Measurements from ENCODE around the gene PTPRM.

The PTPRM gene

DNA sequence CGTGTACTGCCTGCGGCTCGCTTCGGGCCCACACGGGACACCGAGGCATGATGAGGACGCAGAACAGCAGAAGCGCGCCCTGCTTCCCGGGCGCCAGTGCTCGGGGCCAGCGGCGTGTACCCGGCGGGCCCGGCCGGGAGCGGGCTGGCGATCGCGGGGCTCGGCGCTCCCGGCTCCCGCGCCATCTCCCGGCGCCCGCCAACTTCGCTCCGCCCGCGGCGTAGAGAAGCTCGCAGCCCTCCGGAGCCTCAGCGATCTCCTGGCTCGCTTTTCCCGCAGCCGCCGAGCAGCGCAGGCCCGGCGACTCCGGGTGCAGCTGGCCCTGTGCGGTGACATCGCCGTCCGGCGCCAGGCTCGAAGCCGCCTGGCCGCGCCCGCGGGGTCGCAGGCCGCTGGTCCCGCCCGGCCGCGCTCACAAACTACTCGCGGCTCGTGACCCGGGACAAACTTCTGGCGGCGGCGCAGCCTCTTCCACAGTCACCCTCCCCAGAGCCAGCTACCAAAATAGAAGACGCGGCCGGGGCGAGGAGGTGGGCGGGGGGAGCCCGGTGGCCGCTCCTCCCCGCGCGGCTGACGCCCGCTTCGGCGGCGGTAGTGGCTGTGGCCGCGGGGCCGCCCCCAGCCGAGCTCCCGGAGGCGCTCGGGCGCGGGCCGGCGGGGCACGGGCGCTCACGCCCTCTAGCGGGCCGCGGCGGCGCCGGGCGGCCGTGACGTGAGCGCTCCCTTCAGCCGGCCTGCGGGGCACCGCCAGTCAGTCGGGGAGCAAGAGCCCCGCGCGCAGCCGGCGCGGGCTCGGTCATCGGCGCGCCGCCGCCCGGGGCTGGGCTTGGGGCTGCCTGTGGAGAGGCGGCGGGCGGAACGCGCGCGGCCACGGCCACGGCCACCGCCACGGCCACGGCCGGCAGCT is at the start of gene PTPRM:
Gene PTPRM (plus strand): TSS at position 750 of the 907 bp plus-strand sequence. CDS start 503 bp downstream, outside the sequence.
- in situ Hi-C loops (cut with MboI; ENCODE audit: low sequenced_read_pairs) = no loop called here

DNA sequence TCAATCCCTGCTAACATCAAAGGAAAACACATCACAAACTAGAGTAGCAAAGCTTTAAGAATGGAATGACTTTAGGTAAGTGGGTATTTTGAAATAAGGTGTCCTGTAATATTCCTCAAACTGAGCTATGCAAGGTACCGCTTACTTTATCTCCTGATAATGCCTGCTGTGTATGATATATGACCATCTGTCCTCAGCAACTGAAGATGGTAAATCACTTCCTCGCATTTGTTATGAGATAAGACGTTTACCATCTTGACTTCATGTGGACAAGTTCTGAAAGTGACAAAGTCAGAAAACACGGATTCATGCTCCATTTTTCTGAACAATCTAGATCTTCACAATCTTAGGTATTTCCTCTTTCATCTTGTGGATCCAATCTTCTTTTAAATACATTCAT is 49.3 kb upstream of the PTPRM start:
- in situ Hi-C loops (cut with MboI; ENCODE audit: low sequenced_read_pairs) = no loop called here

DNA sequence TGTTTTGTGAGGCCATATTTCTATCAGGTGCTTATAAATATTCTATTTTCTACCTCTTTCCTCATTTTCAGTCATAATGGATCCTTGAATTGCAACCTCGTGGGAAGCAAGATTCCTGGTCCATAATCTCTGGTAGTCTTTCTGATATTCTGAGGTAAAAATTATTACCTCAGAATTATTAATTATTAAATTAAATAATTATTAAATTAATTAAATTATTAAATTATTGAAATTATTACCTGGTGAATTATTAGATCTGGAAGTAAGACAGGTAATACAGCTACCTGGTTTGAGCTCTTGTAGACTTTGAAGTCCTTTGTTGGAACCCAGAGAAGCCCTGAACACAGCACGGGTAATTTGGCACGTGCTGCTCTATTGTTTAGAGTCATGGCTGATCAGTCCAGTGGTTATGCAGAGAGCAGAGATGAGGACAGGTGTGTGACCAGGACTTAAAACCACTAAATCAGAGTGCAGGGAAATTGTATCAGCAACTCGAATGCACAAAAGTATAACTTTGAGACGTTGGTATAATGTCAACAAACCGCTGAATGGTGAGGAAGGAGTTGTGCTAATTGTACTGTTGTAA is 46.8 kb upstream of the PTPRM start:
- in situ Hi-C loops (cut with MboI; ENCODE audit: low sequenced_read_pairs) = no loop called here

DNA sequence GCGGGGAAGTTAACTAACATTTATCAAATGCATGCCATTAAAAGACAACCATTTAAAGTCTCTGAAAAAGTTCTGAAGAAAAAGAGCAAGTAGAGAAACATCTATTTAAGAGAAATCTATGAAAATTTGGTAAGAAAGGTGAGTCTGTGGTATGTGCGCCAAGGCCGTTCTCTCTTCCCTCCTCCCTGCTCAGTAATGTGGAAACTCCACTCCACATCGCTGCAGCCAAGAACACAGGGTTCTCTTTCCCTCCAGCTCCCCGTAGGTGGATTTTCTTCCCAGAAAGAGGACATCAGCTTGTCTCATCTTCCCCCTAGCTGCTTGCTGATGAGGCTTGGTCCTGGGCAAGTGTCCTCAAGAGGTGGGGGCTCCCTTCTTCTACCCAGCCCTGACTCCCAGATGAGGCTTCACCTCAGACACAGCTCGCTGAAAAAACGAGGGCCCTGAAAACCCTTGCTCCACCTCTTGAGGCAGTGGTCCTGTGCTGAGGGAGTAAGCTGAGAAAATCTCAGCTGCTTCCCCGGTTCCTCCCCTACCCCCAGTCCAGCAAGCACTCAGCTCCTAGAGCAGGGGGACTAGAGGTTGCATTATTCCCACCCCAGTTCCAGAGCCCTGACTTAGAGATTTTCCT is 45.8 kb upstream of the PTPRM start:
- in situ Hi-C loops (cut with MboI; ENCODE audit: low sequenced_read_pairs) = no loop called here

DNA sequence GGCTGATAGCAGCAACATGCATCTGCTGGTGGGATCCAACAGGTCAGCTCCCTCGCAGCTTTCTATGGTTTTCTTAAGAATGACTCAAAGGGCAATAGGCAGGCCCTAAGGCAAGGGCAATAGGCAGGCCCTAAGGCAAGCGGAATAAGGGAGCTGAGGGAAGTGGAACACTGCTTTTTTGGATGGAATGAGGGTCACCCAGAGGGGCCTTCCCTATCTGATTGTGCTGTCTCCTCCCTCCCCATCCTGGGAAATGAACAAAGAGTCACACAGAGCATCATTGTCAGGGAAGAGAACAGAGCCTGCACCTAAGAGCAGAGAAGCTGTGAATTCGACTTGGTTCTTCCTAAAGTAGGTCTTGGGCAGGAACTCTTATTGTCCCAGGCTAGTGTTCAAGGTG is 43.3 kb upstream of the PTPRM start:
- in situ Hi-C loops (cut with MboI; ENCODE audit: low sequenced_read_pairs) = no loop called here

DNA sequence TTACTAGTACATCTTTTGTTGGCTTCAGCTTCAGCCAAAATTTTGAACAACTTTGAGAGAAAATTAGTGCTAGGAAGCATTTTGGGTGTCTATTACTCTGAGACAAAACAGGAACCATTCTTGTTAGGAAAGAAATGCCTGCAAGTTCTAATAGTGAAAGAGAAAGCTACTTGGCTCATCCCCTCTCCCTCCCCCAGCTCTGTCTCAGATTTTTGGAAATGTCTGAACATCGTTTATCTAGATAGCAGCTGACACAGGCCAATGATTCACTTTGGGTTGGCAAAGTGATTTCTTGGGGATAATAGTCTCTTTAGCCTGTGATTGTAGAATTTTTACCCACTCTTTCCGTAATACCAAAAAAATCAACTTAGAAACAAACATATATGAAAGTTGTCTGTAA is 42.3 kb upstream of the PTPRM start:
- in situ Hi-C loops (cut with MboI; ENCODE audit: low sequenced_read_pairs) = no loop called here

DNA sequence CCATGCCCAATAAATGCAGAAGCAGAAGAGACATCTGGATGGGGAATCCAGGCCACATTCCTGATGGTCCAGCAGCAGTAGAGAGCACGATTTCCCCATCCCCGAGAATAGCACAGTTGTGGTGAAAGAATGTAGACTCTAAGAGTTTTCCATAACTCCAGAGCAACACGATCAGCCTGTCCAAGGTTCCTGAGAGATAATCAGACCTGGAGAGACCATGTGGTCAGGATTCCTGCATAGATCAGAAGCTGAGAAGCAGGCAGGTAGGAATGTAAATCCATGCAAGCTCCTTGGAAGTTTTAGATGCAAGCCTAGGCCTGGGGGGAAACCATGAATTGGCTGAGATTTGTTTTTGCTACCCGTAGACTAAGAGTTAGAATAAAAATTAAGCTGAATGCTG is 34.2 kb upstream of the PTPRM start:
- in situ Hi-C loops (cut with MboI; ENCODE audit: low sequenced_read_pairs) = no loop called here

DNA sequence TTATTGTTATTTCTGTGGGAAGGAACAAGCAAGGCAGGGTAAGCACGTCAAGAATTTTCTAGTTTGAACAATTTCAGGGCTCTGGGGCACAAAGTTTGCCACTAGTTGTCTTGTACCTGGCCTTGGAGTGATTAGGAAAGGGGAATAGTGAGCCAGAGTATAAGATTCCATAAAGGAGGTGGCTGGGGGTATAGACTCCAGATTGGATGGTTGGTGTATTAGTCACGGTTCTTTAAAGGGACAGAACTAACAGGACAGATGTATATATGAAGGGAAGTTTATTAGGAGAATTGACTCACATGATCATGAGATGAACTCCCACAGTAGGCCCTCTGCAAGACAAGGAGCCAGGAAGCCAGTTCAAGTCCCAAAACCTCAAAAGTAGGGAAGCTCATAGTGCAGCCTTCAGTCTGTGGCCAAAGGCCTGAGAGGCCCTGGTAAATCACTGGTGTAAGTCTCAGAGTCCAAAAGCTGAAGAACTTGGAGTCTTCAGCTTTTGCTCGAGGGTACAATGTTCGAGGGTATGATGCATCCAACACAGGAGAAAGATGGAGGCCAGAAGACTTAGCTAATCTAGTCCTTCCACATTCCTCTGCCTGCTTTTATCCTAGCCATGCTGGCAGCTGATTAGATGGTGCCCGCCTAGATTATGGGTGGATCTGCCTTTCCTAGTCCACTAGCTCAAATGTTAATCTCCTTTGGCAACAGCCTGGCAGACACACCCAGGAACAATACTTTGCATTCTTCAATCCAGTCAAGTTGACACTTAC is 31.5 kb upstream of the PTPRM start:
- in situ Hi-C loops (cut with MboI; ENCODE audit: low sequenced_read_pairs) = no loop called here

DNA sequence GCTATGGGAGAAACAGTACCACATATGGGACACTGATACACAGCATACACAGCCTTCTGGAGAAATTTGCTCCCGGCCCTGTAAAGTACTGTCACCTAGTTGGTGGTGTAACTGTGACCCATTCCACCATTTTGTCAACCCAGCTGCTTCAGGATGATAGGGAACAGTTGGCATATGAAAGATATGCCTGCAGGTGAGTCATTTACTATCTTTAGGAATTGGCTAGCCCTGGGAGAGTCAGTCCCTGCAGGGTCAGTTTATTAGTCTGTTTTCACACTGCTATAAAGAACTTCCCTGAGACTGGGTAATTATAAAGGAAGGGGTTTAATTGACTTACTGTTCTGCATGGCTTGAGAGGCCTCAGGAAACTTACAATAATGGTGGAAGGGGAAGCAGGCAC is 30.0 kb upstream of the PTPRM start:
- in situ Hi-C loops (cut with MboI; ENCODE audit: low sequenced_read_pairs) = no loop called here

DNA sequence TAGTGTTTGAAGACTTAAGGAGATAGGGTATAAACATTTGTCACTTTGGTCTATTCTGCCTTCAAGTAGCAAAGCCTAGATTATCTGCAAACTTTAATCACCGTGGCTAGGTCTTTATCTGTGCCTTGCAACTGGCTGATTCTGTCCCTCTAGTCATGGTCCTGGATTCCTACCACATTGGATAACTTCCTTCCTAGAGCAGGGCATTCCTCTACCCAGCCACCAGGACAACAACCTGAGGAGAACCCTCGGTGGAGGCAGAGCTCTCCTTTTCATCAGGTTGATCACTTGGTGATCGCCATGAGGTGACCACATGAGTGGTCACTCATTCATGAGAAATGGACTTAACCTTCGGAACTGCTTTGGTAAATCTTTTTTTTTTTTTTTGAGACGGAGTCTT is 25.3 kb upstream of the PTPRM start:
- in situ Hi-C loops (cut with MboI; ENCODE audit: low sequenced_read_pairs) = no loop called here

DNA sequence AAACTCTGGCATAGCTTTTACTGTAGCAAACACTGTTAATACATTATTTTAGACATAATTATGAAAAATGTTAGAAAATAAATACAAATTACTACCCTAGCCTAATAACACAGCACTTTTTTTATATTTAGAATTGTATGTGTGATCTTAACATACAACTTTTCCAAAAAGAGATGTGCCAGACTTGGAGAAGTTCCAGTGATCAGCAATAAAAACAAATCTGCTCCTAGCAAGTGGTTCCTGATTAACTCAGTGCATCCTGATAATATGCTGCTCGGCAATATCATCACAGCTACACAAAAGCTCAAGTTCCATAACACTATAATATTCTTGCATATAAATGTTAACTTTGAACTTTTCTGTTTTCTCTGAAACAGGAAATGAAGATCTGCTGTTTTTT is 22.4 kb upstream of the PTPRM start:
- in situ Hi-C loops (cut with MboI; ENCODE audit: low sequenced_read_pairs) = no loop called here

DNA sequence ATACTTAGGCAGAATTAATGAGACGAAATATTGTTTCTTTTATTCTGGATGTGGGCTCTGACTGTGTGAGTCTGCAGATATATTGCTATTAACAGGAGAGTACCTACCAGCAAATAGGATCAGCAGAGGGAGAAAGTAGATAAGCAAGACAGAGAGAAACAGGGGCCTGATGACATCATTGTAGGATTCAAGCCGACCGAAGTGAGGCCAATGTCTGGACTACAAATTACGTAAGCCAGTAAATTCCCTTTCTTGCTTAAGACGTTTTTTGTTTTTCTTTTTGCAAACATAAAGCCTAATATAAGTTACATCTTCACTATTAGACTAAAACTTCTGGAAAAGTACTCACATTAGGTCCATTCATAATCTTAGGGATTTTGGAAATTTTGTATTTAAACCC is 21.4 kb upstream of the PTPRM start:
- in situ Hi-C loops (cut with MboI; ENCODE audit: low sequenced_read_pairs) = no loop called here

DNA sequence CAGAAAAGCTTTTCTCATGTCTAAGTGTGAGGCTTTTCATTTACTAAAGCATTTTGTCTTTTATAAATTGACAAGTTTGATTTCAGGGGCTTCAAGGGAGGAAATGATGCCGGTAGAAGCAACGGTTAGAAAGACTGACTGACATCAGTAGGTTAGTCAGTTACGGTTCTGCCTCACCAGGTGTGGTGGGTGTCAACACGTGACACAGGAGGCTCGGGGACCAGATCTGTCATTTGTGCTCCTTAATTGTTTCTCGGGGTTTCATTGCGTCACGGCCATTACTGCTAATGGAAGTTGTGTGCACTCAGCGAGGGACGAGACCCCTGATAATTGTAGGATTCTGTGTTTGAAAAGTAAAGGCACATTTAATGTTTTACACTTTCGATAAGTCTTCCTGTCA is 18.9 kb upstream of the PTPRM start:
- in situ Hi-C loops (cut with MboI; ENCODE audit: low sequenced_read_pairs) = no loop called here

DNA sequence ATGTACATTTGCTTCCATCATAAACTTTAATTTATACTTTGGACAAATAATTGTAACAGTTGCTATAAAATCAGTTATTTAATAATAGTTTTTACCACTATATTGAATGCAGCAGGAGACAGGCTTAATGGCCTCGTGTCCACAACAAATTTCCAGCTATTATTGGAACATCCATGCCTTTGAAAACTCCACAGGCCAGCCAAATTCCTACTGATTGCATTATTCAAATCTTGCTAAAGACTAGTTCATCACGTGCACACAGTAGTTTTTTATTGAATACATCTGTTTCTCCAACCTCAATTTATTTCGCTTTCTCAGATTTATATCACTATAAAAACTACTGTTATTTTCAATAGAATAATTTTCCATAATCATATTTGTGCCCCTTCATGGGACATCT is 18.4 kb upstream of the PTPRM start:
- in situ Hi-C loops (cut with MboI; ENCODE audit: low sequenced_read_pairs) = no loop called here

DNA sequence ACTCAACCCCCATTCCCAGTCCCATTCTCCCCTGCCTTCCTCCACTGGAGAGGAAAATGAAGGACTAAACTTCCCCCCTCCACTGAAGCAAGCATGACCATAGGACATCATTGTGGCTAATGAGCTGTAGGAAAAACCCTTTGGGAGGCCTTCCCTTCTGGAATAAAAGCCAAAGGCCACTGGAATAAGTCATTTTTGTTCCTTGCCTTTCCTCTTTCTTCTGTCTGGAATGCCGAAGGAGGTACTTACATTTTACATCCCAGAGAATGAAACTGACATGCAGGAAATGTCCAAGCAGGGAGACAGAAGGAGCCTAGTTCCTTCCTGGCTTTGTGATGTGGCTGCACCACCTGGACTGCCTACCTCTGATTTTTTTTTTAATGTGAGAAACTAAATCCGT is 9.1 kb upstream of the PTPRM start:
- in situ Hi-C loops (cut with MboI; ENCODE audit: low sequenced_read_pairs) = no loop called here

DNA sequence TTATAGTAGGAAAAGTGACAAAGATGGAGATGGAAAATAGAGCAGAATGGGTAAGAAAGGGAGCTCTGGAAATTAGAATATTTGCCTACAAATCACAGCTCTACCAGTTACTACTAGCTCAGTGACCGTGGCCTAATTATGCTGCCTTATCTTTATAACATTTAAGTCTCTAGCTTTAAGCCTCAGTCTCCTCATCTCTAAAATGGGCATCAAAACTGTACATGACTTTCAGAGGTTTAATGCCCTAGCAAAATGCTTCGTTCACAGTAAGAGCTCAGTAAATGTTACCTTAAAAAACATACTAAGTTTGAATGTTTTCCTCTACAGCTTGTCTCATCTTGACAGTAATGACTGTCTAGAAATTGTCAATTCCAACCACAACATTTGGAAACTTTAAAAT is 8.3 kb upstream of the PTPRM start:
- in situ Hi-C loops (cut with MboI; ENCODE audit: low sequenced_read_pairs) = no loop called here

DNA sequence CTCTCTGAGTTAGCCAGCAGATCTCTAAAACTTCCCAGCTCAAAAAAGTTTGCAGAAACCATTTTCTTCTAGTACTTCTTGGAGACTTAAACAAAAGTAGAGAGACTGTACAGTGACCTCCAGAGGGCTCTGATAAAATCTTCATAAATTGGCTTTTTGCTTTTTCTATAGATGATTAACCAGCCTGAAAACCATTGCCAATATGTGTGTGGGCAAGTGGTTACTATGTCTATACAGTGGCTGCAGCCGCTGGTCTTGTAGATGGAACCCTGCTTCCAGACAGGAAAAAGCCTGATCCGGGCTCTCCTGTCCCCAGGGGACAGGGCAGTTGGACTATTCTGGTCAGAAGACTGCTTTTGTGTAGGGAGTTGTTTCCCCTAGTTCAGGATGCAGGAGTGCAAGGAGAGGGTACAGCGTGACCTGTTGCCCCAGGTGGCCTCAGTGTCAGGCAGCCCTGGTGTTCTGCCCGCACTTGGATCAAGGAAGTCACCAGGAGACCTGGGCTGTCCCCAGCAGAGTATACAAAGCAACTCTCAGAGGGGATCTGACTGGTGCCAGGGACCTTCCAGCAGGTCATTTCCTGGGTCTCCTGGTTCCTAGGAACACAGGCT is 7.3 kb upstream of the PTPRM start:
- in situ Hi-C loops (cut with MboI; ENCODE audit: low sequenced_read_pairs) = no loop called here

DNA sequence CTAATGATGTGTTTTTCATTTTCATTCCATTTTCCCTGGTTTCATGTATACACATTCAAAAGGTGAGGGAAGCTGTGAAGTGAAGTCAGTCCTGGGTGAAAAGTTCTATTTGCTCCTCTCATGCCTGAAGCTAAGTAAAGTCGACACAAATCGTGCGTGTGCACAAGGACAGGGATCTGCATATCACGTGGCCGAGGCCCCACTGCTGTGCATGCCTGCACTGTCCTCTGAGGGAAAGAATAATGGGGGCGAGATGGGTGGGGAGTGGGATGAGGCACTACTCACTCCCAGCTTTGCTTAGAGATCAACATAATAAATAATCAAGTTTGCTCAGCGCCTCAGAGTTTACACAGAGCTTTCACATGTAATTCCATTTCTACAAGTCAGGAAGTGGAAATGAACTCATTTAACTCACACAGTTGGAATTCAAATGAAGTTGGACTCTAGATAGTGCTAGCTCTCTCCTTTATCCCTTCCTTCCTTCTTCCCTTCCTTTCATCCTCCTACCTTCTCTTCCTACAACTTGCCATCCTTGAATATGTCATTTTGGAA is 5.1 kb upstream of the PTPRM start:
- in situ Hi-C loops (cut with MboI; ENCODE audit: low sequenced_read_pairs) = no loop called here

DNA sequence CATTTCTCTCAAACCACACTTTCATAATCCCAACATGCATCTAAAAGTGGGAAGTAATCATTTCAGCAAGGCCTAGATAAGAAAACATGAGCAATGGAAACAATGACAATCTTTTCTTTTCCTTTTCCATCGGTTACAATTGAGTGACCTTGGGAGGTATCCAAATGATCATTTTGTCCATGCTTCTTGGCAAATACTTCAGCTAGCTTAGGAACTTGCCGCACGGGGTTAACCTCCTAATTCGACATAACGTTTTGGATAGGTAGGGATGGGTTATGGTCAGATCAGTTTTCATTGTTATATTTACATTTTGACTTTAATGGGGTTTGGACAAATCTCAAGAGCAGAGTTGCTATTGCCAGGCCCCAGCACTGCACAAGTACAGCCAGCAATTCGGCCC is 4.6 kb upstream of the PTPRM start:
- in situ Hi-C loops (cut with MboI; ENCODE audit: low sequenced_read_pairs) = no loop called here

DNA sequence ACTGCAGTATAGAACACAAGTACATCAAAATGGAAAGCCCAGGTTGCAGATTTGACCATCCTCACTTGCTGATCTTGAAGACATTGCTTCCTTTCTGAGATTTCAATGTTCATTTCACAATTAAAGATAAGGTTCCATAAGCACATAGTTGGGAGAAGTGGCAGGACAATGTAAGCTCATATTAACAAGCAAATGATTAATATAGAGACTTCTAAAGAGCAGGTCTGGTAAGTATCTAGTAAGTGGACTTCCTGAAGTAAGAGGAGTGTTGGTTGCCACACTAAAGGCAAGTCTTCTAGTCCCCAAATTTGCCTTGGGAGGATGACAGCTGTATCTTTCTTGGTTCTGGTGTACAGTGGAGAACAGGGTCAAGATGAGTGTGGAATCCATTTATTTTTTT is 1.4 kb upstream of the PTPRM start:
- in situ Hi-C loops (cut with MboI; ENCODE audit: low sequenced_read_pairs) = no loop called here

DNA sequence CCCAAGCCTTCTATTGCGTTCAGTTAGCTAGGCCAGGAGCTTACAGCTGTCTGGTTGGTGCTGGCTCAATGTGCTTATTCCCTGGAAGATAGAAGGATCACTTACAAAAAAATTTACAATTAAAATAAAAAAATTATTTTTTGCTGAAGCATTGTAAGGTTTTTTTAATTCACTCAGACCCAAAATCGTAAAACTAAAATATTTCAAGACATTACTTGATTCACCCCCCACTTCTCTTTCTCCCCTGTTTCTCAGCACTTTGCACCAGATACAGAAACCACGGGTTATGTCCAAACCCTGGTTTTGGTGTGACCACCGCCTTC is 911 bp upstream of the PTPRM start:
- in situ Hi-C loops (cut with MboI; ENCODE audit: low sequenced_read_pairs) = no loop called here

Data from HL-60/S4 (cell line).